CD14-positive monocyte (primary cell): Measurements from ENCODE around the gene GRK2. TPM values are rescaled to one million over a fixed set of nuclear protein-coding genes. Genes with fewer than 3 reads are reported as not detected.

Experiments used
- DNase-seq, 3 donors: peaks; one replicate each; pipeline ENCODE4 v3.0.0-alpha.2; 2011 to 2022
- H2AFZ ChIP-seq: 2 replicates; pipeline ENCODE4 v1.6.0; 2012; ENCODE audit warnings: mild to moderate bottlenecking, low read depth, low read length, inconsistent platforms; ENCODE audit not compliant: insufficient read depth, poor library complexity, severe bottlenecking
- H3K27ac ChIP-seq, 2 donors: 1 replicate in 1 of 2; 2 replicates in 1 of 2; pipeline ENCODE4 v1.5.1; 2012 to 2013; ENCODE audit warnings: low read length in 2 of 2, control low read depth in 1 of 2, inconsistent platforms in 1 of 2, low read depth in 1 of 2, mild to moderate bottlenecking in 1 of 2
- H3K27me3 ChIP-seq, 2 donors: one replicate each; pipeline versions ENCODE4 v1.6.0 to v1.6.1; 2011 to 2013; ENCODE audit warnings: low read length in 2 of 2; ENCODE audit not compliant: control insufficient read depth in 2 of 2, insufficient read depth in 2 of 2
- H3K36me3 ChIP-seq, 2 donors: replicated peaks in 1 of 2; 1 replicate in 1 of 2; 2 replicates in 1 of 2; pipeline versions ENCODE4 v1.5.1 to v1.6.1; 2012 to 2013; ENCODE audit warnings: low read length in 2 of 2, control low read depth in 1 of 2, inconsistent platforms in 1 of 2, mild to moderate bottlenecking in 1 of 2; ENCODE audit not compliant: insufficient read depth in 2 of 2, control insufficient read depth in 1 of 2
- H3K4me1 ChIP-seq, 2 donors: 1 replicate in 1 of 2; 2 replicates in 1 of 2; pipeline versions ENCODE4 v1.5.1 to v1.6.1; 2012 to 2013; ENCODE audit warnings: low read length in 2 of 2, control low read depth in 1 of 2, inconsistent platforms in 1 of 2, mild to moderate bottlenecking in 1 of 2, moderate library complexity in 1 of 2; ENCODE audit not compliant: insufficient read depth in 2 of 2, control insufficient read depth in 1 of 2
- H3K4me2 ChIP-seq: replicated peaks from 2 replicates; pipeline ENCODE3; 2012; ENCODE audit warnings: low read length, moderate library complexity, mild to moderate bottlenecking; ENCODE audit not compliant: poor library complexity, severe bottlenecking; ENCODE audit errors: extremely low read depth
- H3K4me3 ChIP-seq, 3 experiments: fragments of 200-600 bp in 1 of 3; sonication (generic) in 1 of 3; replicated peaks in 1 of 3; 1 replicate in 2 of 3; 2 replicates in 1 of 3; pipeline ENCODE4 v1.5.1; 2011 to 2013; ENCODE audit warnings: low read length in 3 of 3, mild to moderate bottlenecking in 3 of 3, control low read depth in 2 of 3, low read depth in 2 of 3, inconsistent platforms in 1 of 3, moderate library complexity in 1 of 3
- H3K79me2 ChIP-seq: 2 replicates; pipeline ENCODE4 v1.6.0; 2012; ENCODE audit warnings: mild to moderate bottlenecking, control low read depth, inconsistent platforms, low read length, moderate library complexity; ENCODE audit not compliant: insufficient read depth
- H3K9ac ChIP-seq: 2 replicates; pipeline ENCODE4 v1.6.0; 2017; ENCODE audit warnings: low read length, mild to moderate bottlenecking; ENCODE audit not compliant: insufficient read depth, poor library complexity, severe bottlenecking
- H3K9me3 ChIP-seq, 2 donors: replicated peaks in 1 of 2; 1 replicate in 1 of 2; 2 replicates in 1 of 2; pipeline versions ENCODE4 v1.5.1 to v1.6.1; 2012 to 2013; ENCODE audit warnings: low read length in 2 of 2, control low read depth in 1 of 2; ENCODE audit not compliant: control insufficient read depth in 1 of 2, insufficient read depth in 1 of 2
- H4K20me1 ChIP-seq: 2 replicates; pipeline ENCODE4 v1.6.0; 2012; ENCODE audit warnings: mild to moderate bottlenecking, low read length, control low read depth, moderate library complexity; ENCODE audit not compliant: insufficient read depth
- H3K27ac Mint-ChIP-seq, 7 donors: one replicate each; pipeline ENCODE4 v1.8.0; 2020; ENCODE audit warnings: mild to moderate bottlenecking in 7 of 7, mixed read lengths in 7 of 7, moderate library complexity in 6 of 7, inconsistent platforms in 2 of 7
- H3K27me3 Mint-ChIP-seq, 3 donors: one replicate each; pipeline ENCODE4 v1.8.0; 2021 to 2022; ENCODE audit warnings: low read depth in 3 of 3, mild to moderate bottlenecking in 3 of 3, mixed read lengths in 3 of 3, moderate library complexity in 3 of 3, inconsistent platforms in 1 of 3
- H3K36me3 Mint-ChIP-seq, 2 donors: one replicate each; pipeline ENCODE4 v1.8.0; 2020; ENCODE audit warnings: mixed read lengths in 2 of 2, inconsistent platforms in 1 of 2, mild to moderate bottlenecking in 1 of 2
- H3K4me1 Mint-ChIP-seq: one replicate; pipeline ENCODE4 v1.8.0; 2020; ENCODE audit warnings: mild to moderate bottlenecking, mixed read lengths
- H3K4me3 Mint-ChIP-seq, 2 donors: one replicate each; pipeline ENCODE4 v1.8.0; 2020; ENCODE audit warnings: mild to moderate bottlenecking in 2 of 2, mixed read lengths in 2 of 2, moderate library complexity in 1 of 2
- H3K9me3 Mint-ChIP-seq, 7 donors: one replicate each; pipeline ENCODE4 v1.8.0; 2020 to 2022; ENCODE audit warnings: mixed read lengths in 7 of 7, mild to moderate bottlenecking in 6 of 7, moderate library complexity in 6 of 7, inconsistent platforms in 2 of 7
- WGBS: methylation state at CpG from one replicate; pipeline ENCODE4 v1.1.5; 2013; ENCODE audit warnings: missing lambda C conversion rate; ENCODE audit not compliant: insufficient coverage; 5-methylcytosine and 5-hydroxymethylcytosine counted together
- intact Hi-C, 2 donors: fragments of 100-400 bp; cut with micrococcal nuclease; formaldehyde crosslinking; loops; one replicate each; pipeline versions ENCODE4 v1.15.0 to v1.15.1; 2023
- polyA plus RNA-seq, 3 donors: library from polyadenylated mRNA; depleted of rRNA in 1 of 3; unstranded in 2 of 3; stranded (reverse) in 1 of 3; fragments of 300-500 nt in 2 of 3; fragments of >200 nt in 1 of 3; fragmentation: Illumina TruSeq in 2 of 3; gene quantifications; 1 replicate in 2 of 3; 2 replicates in 1 of 3; pipeline ENCODE4 v1.2.3, GENCODE V29; 2012 to 2021
- TF ChIP-seq, protein P1 (sequence below): fragments of 200-600 bp; IDR thresholded peaks from one replicate; pipeline ENCODE4 v1.8.0; 2022; ENCODE audit warnings: antibody characterized with exemption, mild to moderate bottlenecking

Gene GRK2
- polyA plus RNA-seq, 3 donors, result 34.9 to 777 (median 43.0) TPM

DNA sequence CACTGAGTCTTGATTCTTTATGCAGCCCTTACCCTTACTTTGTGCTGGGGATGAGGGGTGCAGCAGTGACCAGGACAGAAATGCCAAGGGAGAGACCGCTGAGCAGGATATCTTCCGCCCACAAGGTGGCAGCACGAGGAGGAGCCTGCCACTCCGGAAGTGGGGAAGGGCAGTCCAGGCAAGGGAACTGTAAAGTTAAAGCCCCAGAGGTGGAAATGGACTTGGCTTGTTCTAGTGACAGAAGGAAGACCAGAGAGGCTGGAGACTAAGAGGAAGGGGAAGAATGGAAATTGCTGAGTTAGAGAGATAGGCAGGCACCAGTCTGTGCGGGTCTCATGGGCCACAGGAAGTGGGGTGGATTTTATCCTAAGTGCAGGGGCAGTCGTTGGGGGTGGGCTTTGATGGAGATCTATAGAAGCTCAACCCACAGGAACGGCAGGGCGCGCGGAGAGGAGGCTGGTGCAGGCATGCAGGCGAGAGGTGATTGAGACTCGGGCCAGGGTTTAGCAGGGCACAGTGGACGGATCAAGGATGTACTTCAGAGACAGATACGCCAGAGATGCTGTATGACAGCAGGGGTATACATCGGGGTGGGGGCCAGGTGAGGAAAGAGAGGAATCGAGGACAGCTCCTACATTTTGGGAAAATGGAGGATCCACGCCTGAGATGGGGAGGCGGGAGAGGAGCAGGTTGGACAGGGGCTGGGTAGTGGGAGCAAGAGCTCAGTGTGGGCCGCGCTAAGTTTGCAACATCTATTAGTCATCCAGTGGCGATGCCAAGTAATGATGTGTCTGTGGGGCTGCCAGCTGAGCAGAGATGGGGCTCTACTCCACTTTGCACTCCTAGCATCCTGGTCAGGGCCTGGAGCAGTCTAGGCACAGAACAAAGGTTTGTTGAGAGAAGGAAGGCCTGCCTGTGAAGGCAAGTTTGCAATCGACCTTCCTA lies 3.3 kb upstream of the GRK2 start:
- peaks cover 4 to 7% of the 10 kb centered on the region in 2 donors for H3K36me3 ChIP-seq
- H3K9ac ChIP-seq, result no peak overlapping the region
- peak overlapping the region; percentile 71 for H3K4me2 ChIP-seq
- peak overlapping the region; percentile 77 to 82 for H3K27ac ChIP-seq
- no peaks in the 10 kb centered on the region for H3K9me3 ChIP-seq
- TF ChIP-seq, protein P1, sequence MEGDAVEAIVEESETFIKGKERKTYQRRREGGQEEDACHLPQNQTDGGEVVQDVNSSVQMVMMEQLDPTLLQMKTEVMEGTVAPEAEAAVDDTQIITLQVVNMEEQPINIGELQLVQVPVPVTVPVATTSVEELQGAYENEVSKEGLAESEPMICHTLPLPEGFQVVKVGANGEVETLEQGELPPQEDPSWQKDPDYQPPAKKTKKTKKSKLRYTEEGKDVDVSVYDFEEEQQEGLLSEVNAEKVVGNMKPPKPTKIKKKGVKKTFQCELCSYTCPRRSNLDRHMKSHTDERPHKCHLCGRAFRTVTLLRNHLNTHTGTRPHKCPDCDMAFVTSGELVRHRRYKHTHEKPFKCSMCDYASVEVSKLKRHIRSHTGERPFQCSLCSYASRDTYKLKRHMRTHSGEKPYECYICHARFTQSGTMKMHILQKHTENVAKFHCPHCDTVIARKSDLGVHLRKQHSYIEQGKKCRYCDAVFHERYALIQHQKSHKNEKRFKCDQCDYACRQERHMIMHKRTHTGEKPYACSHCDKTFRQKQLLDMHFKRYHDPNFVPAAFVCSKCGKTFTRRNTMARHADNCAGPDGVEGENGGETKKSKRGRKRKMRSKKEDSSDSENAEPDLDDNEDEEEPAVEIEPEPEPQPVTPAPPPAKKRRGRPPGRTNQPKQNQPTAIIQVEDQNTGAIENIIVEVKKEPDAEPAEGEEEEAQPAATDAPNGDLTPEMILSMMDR, result peak; percentile 82
- peaks cover 37 to 62% of the 10 kb centered on the region in 2 donors for H3K4me1 ChIP-seq
- H4K20me1 ChIP-seq, result peaks cover 21% of the 10 kb centered on the region
- Mint-ChIP-seq H3K4me1 (peaks cover 49% of the 10 kb centered on the region), H3K36me3 (peaks cover 12 to 20% of the 10 kb centered on the region in 2 donors), H3K27me3 (peaks cover 13 to 26% (median 25%) of the 10 kb centered on the region in 3 donors), H3K9me3 (peaks cover 0 to 2% (median 0%) of the 10 kb centered on the region in 7 donors), H3K27ac (peak overlapping the region; percentile 91 to 99 (median 97)), H3K4me3 (peak overlapping the region; percentile 54 to 82)
- peak overlapping the region; percentile 31 for H2AFZ ChIP-seq
- peak; percentile 73 to 89 (median 87) for DNase-seq
- peaks cover 42% of the 10 kb centered on the region for H3K79me2 ChIP-seq
- intact Hi-C loops, result loop anchor here in 1 of 2 donors (2.0 to 5.0 kb wide), 2 partner anchors 54 to 119 kb away; no protein-coding TSS in a partner anchor
- H3K27me3 ChIP-seq, result peaks cover 0 to 3% of the 10 kb centered on the region in 2 donors
- 25% methylated on average over 17 of the region's 22 CpGs for WGBS
- peak overlapping the region in 1 of 3 experiments; percentile 64 for H3K4me3 ChIP-seq

DNA sequence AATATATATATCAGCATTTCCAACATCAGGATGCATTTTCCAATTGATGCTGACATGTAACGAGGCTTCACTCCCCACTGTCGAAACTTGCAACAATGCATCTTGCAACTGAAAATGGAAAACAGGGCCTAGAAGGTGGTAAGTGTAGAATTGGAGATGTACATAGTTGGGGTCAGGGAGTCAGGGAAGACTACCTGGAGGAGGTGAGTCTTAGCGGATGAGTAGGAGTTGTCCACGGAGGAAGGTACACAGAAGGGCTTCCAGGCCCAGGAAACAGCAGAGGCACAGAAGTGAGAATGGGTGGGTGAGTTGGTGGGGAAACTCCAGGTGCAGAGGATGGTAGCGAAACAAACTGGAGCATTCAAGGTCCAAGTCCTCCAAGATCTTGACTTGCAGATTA lies 2.0 kb upstream of the GRK2 start:
- H3K4me3 ChIP-seq, result no peak overlapping the region
- peaks cover 61% of the 10 kb centered on the region for H3K4me1 Mint-ChIP-seq
- peak overlapping the region in 1 of 2 donors; percentile 32 for H3K4me3 Mint-ChIP-seq
- H2AFZ ChIP-seq, result no peak overlapping the region
- peaks cover 54% of the 10 kb centered on the region for H3K79me2 ChIP-seq
- H4K20me1 ChIP-seq, result peaks cover 21% of the 10 kb centered on the region
- TF ChIP-seq, protein P1, result no peak
- H3K36me3 ChIP-seq, result peaks cover 13 to 16% of the 10 kb centered on the region in 2 donors
- peaks cover 46 to 75% of the 10 kb centered on the region in 2 donors for H3K4me1 ChIP-seq
- no peak overlapping the region for H3K4me2 ChIP-seq
- no peak overlapping the region for H3K9ac ChIP-seq
- no peaks in the 10 kb centered on the region for H3K9me3 ChIP-seq
- DNase-seq, result no peak
- WGBS, result 94% methylated on average over 3 of the region's 5 CpGs
- peak overlapping the region in 4 of 7 donors; percentile 9 to 74 (median 36) for H3K27ac Mint-ChIP-seq
- H3K27me3 ChIP-seq, result peaks cover 0 to 3% of the 10 kb centered on the region in 2 donors
- peaks cover 0 to 2% (median 0%) of the 10 kb centered on the region in 7 donors for H3K9me3 Mint-ChIP-seq
- peaks cover 20 to 25% of the 10 kb centered on the region in 2 donors for H3K36me3 Mint-ChIP-seq
- intact Hi-C loops, result loop anchor here in 1 of 2 donors (5.0 kb wide), 1 partner anchor 118 kb away; no protein-coding TSS in a partner anchor
- H3K27me3 Mint-ChIP-seq, result peaks cover 15 to 26% (median 25%) of the 10 kb centered on the region in 3 donors
- H3K27ac ChIP-seq, result no peak overlapping the region
